Anterior cingulate cortex (tissue), 58 donors: ENCODE data around the gene SLCO2A1.

Experiments
- DNase-seq, 58 donors: peaks; one replicate each; lab custom pipeline; 2025; lab: John Stamatoyannopoulos, UW

Gene SLCO2A1

GRCh38 chr3:134035836-134036235, 6.1 kb upstream of the SLCO2A1 start:
- no peak for DNase-seq

DNA sequence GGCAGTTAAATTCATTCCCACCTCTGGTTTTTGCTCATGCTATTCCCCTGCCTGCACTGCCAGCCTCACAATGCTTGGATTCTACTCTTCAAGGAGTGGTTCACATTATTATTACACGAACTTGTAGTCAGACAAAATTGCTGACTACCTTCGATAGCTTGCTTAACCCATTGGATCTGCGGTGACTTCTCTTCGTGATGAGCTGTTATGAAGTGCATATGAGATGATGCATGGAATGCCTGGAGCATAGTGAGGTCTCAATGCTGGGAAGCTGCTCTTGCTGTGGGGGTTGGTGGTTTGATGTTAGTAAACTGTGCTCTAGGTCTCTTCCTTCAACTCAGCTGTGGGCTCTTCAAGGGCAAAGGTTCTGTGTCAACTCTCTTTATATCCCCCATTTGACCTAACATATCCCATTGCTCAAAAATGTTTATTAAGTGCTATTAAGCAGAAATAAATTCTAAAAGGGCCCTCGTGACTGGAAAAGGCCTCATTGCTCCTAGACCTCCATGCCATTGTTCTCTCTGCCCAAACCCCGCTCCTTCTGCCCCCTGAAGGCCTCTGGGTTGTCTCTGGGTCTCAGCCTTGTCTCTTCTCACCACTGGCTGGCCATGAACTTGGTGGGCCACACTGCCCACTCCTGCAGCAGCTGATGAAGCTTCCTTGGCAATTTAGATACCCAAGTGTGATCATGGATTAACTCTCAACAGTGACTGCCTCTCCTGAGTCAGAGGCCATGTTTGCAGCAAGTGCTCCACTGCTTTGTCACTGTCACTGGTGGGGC, 4.5 kb upstream of the SLCO2A1 start:
- DNase-seq: no peak

DNA sequence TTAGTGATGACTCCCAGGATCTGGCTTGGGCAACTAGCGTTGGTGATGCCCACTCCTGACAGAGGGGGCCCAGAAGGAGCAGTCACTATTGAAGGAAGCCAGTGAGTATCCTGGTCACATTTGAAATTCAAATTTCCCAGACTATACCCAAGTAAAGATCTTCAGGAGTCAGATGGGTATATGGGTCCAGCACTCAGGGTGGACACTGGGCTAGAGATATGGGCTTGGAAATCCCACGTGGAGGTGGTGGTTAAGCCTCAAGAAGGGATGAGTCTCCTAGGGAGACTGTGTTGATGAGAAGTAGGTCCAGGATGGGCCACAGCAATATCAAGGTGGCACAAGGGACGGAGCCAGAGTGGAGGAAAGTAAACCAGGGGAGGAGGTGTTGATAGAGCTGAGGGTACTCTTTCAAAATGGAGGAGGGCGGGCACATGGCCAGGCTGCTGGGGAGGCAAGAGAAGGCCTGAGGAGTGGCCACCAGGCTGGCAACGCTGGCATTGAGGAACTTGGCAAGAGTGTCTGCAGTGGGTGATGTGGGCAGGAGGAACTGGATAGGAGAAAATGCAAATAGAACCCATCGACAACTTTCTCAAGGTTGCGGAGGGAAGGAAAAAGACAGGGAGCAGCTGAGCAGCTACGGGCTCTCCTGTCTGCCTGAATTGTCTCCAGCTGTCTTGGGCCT, 3.7 kb upstream of the SLCO2A1 start:
- DNase-seq: no peak

DNA sequence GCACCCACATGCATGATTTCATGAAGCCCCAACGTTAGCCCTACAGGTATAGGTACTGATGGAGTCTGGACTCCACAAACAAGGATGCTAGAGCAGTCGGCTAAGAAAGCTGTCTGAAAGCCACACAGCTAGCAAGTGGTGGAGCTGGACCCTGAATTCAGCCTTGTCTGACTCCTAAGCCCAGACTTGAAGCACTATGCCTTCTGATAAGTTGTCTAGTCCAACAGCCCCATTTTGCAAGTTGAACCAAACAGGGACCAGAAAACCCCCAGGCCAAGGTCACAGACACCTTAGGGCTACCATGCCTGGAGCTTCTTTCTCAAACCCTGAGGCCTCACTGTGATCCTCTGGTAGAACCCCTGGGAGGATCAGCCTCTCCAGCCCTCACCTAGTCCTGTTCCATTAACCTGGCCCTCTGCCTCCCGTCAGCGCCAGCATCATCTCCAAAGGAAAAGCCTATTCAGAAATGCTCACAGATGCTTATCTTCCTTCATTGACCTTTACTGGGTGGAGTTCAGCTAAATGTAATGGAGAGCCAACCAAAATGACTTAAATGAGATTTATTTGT, 1.7 kb upstream of the SLCO2A1 start:
- no peak for DNase-seq

DNA sequence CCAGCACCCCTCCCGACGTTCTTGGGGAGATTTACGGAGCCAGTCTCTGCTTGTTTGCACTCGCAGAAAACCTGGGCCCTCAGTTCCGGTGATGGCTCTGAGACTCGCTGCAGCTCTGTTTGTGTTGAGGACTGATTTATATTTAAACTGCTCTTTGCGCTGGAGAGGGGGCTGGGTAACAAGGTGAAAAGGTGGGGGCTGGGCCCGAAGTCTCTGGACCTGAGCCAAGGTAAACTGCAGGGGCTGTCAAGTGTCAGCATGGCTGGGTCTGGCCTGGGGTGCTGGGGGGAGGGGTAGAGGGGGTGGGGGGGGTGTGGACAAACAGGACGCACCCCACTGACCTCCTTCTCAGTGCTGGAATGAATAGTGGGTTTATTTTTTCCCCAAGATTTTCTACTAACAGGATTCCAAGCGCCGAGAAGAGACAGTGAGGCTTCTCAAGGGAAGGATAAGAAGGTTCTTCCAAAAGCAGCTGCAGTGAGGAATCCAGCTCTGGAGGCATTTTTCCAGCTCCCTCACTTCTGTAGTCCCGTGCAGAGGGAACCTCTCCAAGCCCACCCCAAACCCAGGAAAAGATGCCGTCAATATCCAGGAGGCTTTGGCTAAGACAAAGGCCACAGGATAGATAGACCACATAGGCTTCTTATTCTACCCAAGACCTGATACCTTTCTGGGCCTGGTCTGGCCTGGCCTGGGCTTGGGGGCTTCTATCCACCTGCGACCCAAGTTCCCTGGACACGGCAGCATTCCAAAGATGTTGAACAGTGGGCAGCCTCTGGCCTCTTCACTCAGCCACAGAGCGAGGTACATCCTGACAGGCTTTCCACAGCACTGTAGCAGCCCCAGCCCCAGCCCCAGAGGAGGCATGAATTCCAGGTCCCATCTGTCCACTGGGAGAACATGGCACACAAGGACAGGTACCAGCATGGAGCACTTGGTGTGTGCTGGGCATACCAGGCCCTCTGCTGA, 938 bp upstream of the SLCO2A1 start:
- DNase-seq: peak in 1 of 58 donors; percentile 50

- no peak for DNase-seq
Observed at GRCh38 chr3:134029256-134029733, 430 bp downstream of the SLCO2A1 start.

- no peak for DNase-seq
Observed at GRCh38 chr3:134028486-134029255, 1.1 kb downstream of the SLCO2A1 start.

DNA sequence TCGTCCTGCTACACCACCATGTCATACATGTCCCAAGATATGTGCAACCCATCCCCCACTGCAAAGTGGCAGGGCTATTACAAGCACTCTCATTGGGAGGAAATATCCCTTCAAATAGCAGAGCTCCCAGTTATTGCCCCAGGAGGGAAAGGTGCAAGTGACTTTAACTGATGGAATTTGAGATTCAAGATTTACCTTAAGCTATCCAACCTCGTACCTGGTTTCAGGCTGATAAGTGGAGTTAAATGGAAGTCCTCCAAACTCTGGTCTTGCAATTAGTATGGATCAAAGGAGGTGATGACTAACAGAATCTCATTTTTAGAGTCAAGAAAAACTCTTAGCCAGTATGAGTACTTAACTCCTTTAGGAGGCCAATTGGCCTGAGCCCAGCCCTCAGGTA, 2.1 kb downstream of the SLCO2A1 start:
- DNase-seq: no peak

DNA sequence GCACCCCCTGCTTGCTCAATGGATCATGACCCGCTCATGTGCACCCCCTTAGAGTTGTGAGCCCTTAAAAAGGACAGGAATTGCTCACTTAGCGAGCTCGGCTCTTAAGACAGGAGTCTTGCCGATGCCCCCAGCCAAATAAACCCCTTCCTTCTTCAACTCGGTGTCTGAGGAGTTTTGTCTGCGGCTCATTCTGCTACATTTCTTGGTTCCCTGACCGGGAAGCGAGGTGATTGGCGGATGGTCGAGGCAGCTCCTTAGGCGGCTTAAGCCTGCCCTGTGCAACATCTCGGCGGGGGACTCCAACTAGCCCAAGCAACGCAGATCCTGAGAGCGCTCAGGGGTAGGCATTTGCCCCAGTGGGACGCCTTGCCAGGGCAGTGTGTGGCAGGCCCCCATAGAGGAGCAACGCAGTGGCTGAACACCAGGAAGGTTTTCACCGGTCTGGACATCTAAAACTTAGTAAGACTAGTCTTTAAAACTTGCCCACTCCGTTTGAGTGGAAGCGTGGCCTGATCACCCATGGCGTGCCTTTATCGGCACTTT, 9.5 kb downstream of the SLCO2A1 start:
- DNase-seq: no peak

DNA sequence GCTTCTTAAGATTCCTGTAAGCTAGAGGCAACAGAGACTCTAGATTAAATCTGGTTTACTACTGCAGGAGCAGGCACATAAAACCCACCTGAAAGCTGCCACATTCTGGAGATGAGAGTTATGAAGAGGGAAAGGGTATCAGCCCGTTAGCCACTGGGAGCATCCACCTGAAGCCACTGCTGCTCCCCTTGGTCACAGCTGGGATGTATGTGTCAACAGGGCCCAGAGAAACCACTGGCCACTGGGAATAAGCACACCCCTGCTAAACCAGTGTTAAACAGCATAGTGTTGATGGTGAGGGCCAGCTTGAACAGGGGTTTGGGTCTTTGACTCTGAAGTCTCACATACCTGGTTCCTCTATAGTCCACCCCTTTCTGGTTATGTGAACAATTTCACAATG, 10.9 kb downstream of the SLCO2A1 start:
- no peak for DNase-seq

DNA sequence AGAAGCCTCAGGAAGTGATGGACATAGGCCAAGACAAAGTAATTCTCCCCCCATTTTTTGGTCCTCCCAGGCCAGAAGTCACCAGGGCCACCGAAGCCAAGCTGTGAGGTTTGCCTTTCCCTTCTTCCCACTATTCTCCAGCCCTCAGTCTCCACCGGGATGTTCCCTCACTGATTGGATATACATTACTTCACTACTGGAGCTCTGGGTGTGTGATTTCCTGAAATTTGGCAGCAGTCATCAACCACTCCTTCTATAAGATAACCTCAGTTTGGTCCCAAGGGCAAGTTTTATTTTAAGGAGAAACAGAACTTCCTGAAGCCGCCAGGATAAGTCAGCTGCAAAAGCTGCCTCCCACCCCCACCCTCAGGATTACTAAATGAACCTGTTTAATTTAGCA, 11.3 kb downstream of the SLCO2A1 start:
- DNase-seq: no peak

DNA sequence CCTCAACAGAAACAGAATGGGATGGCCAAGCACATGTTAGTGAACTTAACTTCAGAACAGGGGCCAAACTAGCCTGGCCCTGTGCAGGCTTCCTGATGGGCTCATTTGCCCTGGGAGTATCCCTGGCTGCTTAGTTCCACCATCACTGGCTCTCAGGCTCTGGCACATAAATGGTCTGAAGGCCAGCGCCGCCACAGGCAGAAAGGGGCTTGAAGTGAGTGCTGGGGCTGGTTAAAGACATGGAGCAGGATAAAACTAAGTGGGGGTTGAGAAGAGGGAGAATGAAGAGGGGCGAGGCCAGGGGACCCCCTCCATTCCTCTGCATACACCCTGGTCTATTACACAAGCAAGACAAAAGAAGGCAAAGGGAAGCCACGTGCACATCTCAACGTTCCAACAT, 12.2 kb downstream of the SLCO2A1 start:
- DNase-seq: no peak

GRCh38 chr3:134014270-134014669, 15.5 kb downstream of the SLCO2A1 start:
- DNase-seq: no peak

- DNase-seq: no peak
Observed at GRCh38 chr3:134013280-134013679, 16.4 kb downstream of the SLCO2A1 start.

GRCh38 chr3:134009345-134010000, 20.3 kb downstream of the SLCO2A1 start:
- DNase-seq: no peak

DNA sequence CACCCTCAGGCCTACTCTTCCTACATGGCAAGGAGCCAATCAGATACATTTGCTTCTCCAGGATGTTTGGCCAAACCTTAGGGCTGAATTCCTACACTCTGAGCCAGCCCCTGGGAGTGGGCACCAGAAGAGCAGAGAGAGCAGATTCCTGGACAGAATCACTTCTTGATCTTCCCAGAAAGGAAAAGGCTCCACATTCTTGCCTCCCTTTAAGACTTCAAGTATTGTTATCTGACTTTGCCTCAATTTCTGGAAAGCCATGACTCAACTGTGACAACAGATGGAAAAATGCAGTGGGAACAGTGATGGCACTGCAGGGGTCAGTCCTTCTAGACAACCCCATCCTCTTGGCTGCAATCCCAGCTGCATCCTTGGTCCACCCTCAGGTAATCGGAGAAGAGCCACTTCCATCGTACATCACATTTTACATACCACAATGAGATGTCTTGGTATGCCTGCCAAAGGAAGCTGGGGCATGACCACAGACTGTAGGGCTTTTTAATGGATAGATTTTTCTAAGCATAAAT, 21.0 kb downstream of the SLCO2A1 start:
- no peak for DNase-seq

DNA sequence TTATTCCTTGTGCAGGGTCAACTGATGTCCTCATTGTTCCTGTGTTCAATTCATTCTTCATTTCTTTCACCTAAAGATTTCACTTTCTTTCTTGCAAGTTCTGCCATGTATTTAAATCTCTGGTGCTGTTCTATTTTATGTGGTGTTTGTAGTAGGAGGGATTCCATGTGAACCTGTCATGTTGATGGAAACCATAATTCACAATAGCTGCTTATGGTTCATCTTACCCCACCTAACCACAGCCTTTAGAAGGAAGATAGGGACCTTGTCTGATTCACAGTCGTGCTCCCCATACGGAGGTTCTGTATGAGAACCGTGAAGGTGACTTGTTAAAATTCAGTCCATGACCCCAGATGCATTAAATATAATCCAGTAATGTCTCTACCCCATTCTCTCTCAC, 21.9 kb downstream of the SLCO2A1 start:
- no peak for DNase-seq

- no peak for DNase-seq
Observed at GRCh38 chr3:134004841-134005240, 24.9 kb downstream of the SLCO2A1 start.

- no peak for DNase-seq
Observed at GRCh38 chr3:134003066-134003465, 26.7 kb downstream of the SLCO2A1 start.
